ENCODE measurements around the gene CHRM1.
"Not testable (repeated sequence)": the region's sequence is repeated elsewhere in the genome, so short reads cannot be mapped to it uniquely, and the experiment has no call there.

CHRM1 gene

GRCh38 chr11:62921201-62921572 lies at the start of gene CHRM1:
CHRM1 (minus strand) TSS chr11:62921363; CDS start chr11:62911100, 10,263 bp downstream.
- no peak for DNase-seq

- no peak for DNase-seq
These were observed 44.4 kb upstream of the CHRM1 start for GRCh38 chr11:62965574-62965973.

GRCh38 chr11:62962391-62962790 lies 41.2 kb upstream of the CHRM1 start:
- DNase-seq = no peak

GRCh38 chr11:62961017-62961570 lies 39.9 kb upstream of the CHRM1 start:
- DNase-seq = no peak

GRCh38 chr11:62959422-62959980 lies 38.3 kb upstream of the CHRM1 start:
- no peak for DNase-seq

GRCh38 chr11:62958547-62959421 lies 37.6 kb upstream of the CHRM1 start:
- DNase-seq = no peak

GRCh38 chr11:62957147-62957546 lies 36.0 kb upstream of the CHRM1 start:
- DNase-seq = no peak

- DNase-seq = no peak
These were observed 33.3 kb upstream of the CHRM1 start for GRCh38 chr11:62954478-62954877.

- DNase-seq = no peak
These were observed 32.6 kb upstream of the CHRM1 start for GRCh38 chr11:62953811-62954210.

- no peak for DNase-seq
These were observed 27.7 kb upstream of the CHRM1 start for GRCh38 chr11:62948765-62949320.

GRCh38 chr11:62945538-62945937 lies 24.4 kb upstream of the CHRM1 start:
- DNase-seq = not testable (repeated sequence)

GRCh38 chr11:62937528-62937927 lies 16.4 kb upstream of the CHRM1 start:
- DNase-seq = not testable (repeated sequence)

GRCh38 chr11:62934496-62934785 lies 13.3 kb upstream of the CHRM1 start:
- DNase-seq = no peak

GRCh38 chr11:62933750-62934495 lies 12.8 kb upstream of the CHRM1 start:
- DNase-seq = no peak

- DNase-seq = no peak
These were observed 12.1 kb upstream of the CHRM1 start for GRCh38 chr11:62933285-62933684.

- no peak for DNase-seq
These were observed 10.5 kb upstream of the CHRM1 start for GRCh38 chr11:62931499-62932278.

- no peak for DNase-seq
These were observed 9.5 kb upstream of the CHRM1 start for GRCh38 chr11:62930666-62931065.

GRCh38 chr11:62930157-62930556 lies 9.0 kb upstream of the CHRM1 start:
- no peak for DNase-seq

GRCh38 chr11:62928011-62928410 lies 6.8 kb upstream of the CHRM1 start:
- no peak for DNase-seq

- no peak for DNase-seq
These were observed 5.7 kb upstream of the CHRM1 start for GRCh38 chr11:62926680-62927455.
